Peyer's patch (tissue), 4 donors: ENCODE results near the gene USH2A. TPM values are rescaled to one million over a fixed set of nuclear protein-coding genes. Genes with fewer than 3 reads are reported as not detected.
"Not testable (repeated sequence)": the region's sequence is repeated elsewhere in the genome, so short reads cannot be mapped to it uniquely, and the experiment has no call there.

Experiments
- DNase-seq, 3 donors: peaks; one replicate each; pipeline ENCODE4 v3.0.0-alpha.2; 2017 to 2019
- H3K27ac ChIP-seq, 4 donors: fragments of 200-600 bp; sonication (generic); one replicate each; pipeline ENCODE4 v1.5.1; 2016 to 2019
- H3K27me3 ChIP-seq, 2 donors: fragments of 200-600 bp; sonication (generic); one replicate each; pipeline ENCODE4 v1.5.1; 2019
- H3K36me3 ChIP-seq, 3 donors: fragments of 200-600 bp; sonication (generic); one replicate each; pipeline ENCODE4 v1.5.1; 2016 to 2019
- H3K4me1 ChIP-seq, 4 donors: fragments of 200-600 bp; sonication (generic); one replicate each; pipeline ENCODE4 v1.5.1; 2016 to 2019
- H3K4me3 ChIP-seq, 4 donors: fragments of 200-600 bp; sonication (generic); 1 replicate in 3 of 4; 2 replicates in 1 of 4; pipeline ENCODE4 v1.5.1; 2016 to 2019; ENCODE audit warnings: mild to moderate bottlenecking in 1 of 4
- H3K9me3 ChIP-seq, 4 donors: fragments of 200-600 bp; sonication (generic); one replicate each; pipeline ENCODE4 v1.5.1; 2016 to 2019; ENCODE audit warnings: mild to moderate bottlenecking in 1 of 4
- POLR2A ChIP-seq, 2 donors: fragments of 450-650 bp; IDR thresholded peaks; one replicate each; pipeline ENCODE4 v1.5.1; 2017; ENCODE audit warnings: antibody characterized with exemption in 2 of 2, mild to moderate bottlenecking in 2 of 2, moderate library complexity in 2 of 2
- total RNA-seq, 4 donors: library from RNA; depleted of rRNA; stranded (reverse); fragments of >200 nt; gene quantifications; one replicate each; pipeline ENCODE4 v1.1.0, GENCODE V29; 2016
- TF ChIP-seq, protein P1 (sequence below), 6 experiments: fragments of 450-650 bp in 4 of 6; fragments of 200-600 bp in 2 of 6; sonication (generic) in 1 of 6; IDR thresholded peaks; one replicate each; pipeline ENCODE4 v1.5.1; 2017 to 2019; ENCODE audit warnings: antibody characterized with exemption in 6 of 6, mild to moderate bottlenecking in 3 of 6, moderate library complexity in 1 of 6

Gene USH2A
- total RNA-seq, 4 donors from 2014 or later: not detected

GRCh38 chr1:216015116-216015515 lies 408.1 kb downstream of the USH2A start:
- H3K36me3 ChIP-seq: no peaks in the 10 kb centered on the region
- no peak overlapping the region for H3K4me3 ChIP-seq
- DNase-seq: no peak
- TF ChIP-seq, protein P1, sequence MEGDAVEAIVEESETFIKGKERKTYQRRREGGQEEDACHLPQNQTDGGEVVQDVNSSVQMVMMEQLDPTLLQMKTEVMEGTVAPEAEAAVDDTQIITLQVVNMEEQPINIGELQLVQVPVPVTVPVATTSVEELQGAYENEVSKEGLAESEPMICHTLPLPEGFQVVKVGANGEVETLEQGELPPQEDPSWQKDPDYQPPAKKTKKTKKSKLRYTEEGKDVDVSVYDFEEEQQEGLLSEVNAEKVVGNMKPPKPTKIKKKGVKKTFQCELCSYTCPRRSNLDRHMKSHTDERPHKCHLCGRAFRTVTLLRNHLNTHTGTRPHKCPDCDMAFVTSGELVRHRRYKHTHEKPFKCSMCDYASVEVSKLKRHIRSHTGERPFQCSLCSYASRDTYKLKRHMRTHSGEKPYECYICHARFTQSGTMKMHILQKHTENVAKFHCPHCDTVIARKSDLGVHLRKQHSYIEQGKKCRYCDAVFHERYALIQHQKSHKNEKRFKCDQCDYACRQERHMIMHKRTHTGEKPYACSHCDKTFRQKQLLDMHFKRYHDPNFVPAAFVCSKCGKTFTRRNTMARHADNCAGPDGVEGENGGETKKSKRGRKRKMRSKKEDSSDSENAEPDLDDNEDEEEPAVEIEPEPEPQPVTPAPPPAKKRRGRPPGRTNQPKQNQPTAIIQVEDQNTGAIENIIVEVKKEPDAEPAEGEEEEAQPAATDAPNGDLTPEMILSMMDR (IDR thresholded peaks at IDR 0.05): no peak
- TF ChIP-seq POLR2A (IDR thresholded peaks at IDR 0.05): no peak
- H3K27ac ChIP-seq: no peak overlapping the region
- no peaks in the 10 kb centered on the region for H3K27me3 ChIP-seq
- no peaks in the 10 kb centered on the region for H3K4me1 ChIP-seq
- no peaks in the 10 kb centered on the region for H3K9me3 ChIP-seq

DNA sequence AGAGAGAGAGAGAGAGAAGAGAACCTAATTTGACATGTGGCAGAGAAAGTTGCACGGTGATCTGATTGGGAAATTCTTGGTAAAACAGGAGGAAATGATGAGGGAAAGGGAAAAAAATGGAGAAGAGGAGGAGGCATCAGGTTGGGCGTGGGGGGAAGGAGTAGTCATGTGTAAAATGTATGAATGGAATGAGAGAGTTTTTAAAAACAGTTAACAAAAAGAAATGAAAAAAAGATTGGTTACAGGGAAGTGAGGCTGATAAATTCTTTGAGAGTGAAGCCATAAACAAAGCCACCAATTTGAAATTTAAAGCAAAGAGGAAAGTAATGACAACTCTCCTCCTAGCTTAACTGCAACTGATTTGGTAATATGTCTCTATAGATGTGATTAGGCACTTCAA lies 409.2 kb downstream of the USH2A start:
- Histone ChIP-seq H3K27me3 (no peaks in the 10 kb centered on the region), H3K4me1 (no peaks in the 10 kb centered on the region), H3K36me3 (no peaks in the 10 kb centered on the region), H3K4me3 (no peak overlapping the region), H3K9me3 (no peaks in the 10 kb centered on the region), H3K27ac (no peak overlapping the region)
- no peak for DNase-seq
- TF ChIP-seq, protein P1 (IDR thresholded peaks at IDR 0.05): no peak
- TF ChIP-seq POLR2A (IDR thresholded peaks at IDR 0.05): no peak

DNA sequence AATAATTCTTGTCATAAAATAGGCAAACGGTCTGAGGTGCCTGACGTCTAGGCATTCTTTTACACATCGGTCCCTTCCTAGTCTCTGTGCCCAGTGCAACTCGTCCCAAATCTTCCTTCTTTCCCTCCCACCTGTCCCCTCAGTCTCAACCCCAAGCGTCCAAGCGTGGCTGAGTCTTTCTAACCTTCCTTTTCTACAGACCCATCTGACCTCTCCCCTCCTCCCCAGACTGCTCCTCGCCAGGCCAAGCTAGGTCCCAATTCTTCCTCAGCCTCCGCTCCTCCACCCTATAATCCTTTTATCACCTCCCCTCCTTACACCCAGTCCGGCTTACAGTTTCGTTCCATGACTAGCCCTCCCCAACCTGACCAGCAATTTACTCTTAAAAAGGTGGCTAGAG lies 413.8 kb downstream of the USH2A start:
- DNase-seq, H3K4me3 ChIP-seq, H3K4me1 ChIP-seq, H3K27ac ChIP-seq, H3K36me3 ChIP-seq, H3K9me3 ChIP-seq, H3K27me3 ChIP-seq: not testable (repeated sequence)

DNA sequence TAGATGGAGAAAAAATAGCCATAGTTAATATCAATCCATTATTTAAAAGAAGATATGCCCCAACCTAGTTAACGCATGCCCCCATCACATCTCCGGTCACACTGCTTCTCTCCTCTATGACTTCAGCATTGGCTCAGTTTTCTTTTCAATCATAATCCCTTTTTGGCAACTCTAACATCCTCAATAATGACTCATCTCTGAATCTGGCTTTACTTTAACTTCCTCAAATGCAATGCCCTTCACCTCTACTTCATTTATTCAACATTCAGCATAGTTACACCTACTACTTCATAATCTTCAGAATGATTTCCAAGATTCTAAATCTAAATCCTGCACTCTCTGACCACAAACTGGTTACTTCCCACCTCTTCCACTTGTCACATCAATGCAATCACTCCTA lies 417.3 kb downstream of the USH2A start:
- Histone ChIP-seq H3K4me1 (no peaks in the 10 kb centered on the region), H3K9me3 (no peaks in the 10 kb centered on the region), H3K4me3 (no peak overlapping the region), H3K27me3 (no peaks in the 10 kb centered on the region), H3K27ac (no peak overlapping the region), H3K36me3 (no peaks in the 10 kb centered on the region)
- DNase-seq: no peak
- TF ChIP-seq, protein P1 (IDR thresholded peaks at IDR 0.05): no peak
- TF ChIP-seq POLR2A (IDR thresholded peaks at IDR 0.05): no peak

DNA sequence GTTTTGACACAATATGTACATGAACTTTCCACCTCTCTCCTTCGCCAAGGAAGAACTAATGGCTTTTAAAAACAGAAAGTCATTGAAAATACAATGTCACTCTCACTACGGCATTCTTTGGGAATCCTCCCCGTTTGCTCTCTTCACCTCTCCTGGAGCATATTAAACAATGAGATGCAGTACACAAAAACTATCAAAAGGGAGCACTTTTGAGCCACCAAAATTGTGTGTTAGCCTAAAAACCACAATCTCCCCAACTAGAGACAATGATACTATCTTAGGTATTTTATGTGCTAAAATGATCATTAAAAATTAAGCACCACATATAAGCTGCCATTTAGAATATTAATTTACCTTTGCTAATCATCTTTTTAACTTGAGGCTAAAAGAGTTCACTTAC lies 430.6 kb downstream of the USH2A start:
- no peak for TF ChIP-seq POLR2A (IDR thresholded peaks at IDR 0.05)
- TF ChIP-seq, protein P1 (IDR thresholded peaks at IDR 0.05): peak in 1 of 6 experiments; percentile 22
- no peak for DNase-seq
- H3K4me3 ChIP-seq: no peak overlapping the region

GRCh38 chr1:215987092-215987875 lies 436.0 kb downstream of the USH2A start:
- no peak overlapping the region for H3K4me3 ChIP-seq
- TF ChIP-seq, protein P1 (IDR thresholded peaks at IDR 0.05): no peak
- no peak for TF ChIP-seq POLR2A (IDR thresholded peaks at IDR 0.05)
- H3K27me3 ChIP-seq: no peaks in the 10 kb centered on the region
- H3K4me1 ChIP-seq: no peaks in the 10 kb centered on the region
- no peak for DNase-seq
- no peak overlapping the region for H3K27ac ChIP-seq
- H3K36me3 ChIP-seq: no peaks in the 10 kb centered on the region
- no peaks in the 10 kb centered on the region for H3K9me3 ChIP-seq

More for the DNA sequence above, 430.6 kb downstream of the USH2A start:
- Histone ChIP-seq H3K9me3 (no peaks in the 10 kb centered on the region), H3K36me3 (no peaks in the 10 kb centered on the region), H3K4me1 (no peaks in the 10 kb centered on the region), H3K27me3 (no peaks in the 10 kb centered on the region), H3K27ac (no peak overlapping the region)
